HG02571 (cell line): ENCODE data around the gene CPA1.

Experiments
- ATAC-seq: cut with Tn5 transposase; IDR thresholded peaks from one replicate; pipeline ENCODE4 v1.9.1; 2021; ENCODE audit warnings: mild to moderate bottlenecking, moderate library complexity; ENCODE audit not compliant: unreplicated experiment

Gene CPA1

GRCh38 chr7:130353196-130353595 lies 27.1 kb upstream of the CPA1 start:
- no peak for ATAC-seq

GRCh38 chr7:130356121-130356875 lies 24.0 kb upstream of the CPA1 start:
- ATAC-seq = no peak

- ATAC-seq = no peak
Observed at GRCh38 chr7:130356876-130357611, 23.2 kb upstream of the CPA1 start.

GRCh38 chr7:130358471-130358870 lies 21.8 kb upstream of the CPA1 start:
- no peak for ATAC-seq

GRCh38 chr7:130359276-130359857 lies 20.9 kb upstream of the CPA1 start:
- ATAC-seq = no peak

- no peak for ATAC-seq
Observed at GRCh38 chr7:130360518-130360917, 19.8 kb upstream of the CPA1 start.

GRCh38 chr7:130361681-130362080 lies 18.6 kb upstream of the CPA1 start:
- ATAC-seq = no peak

- ATAC-seq = no peak
Observed at GRCh38 chr7:130362251-130362816, 18.0 kb upstream of the CPA1 start.

GRCh38 chr7:130363026-130363847 lies 17.1 kb upstream of the CPA1 start:
- ATAC-seq = peak; percentile 40

GRCh38 chr7:130364451-130364850 lies 15.8 kb upstream of the CPA1 start:
- no peak for ATAC-seq

GRCh38 chr7:130365088-130365487 lies 15.2 kb upstream of the CPA1 start:
- no peak for ATAC-seq

- no peak for ATAC-seq
Observed at GRCh38 chr7:130365511-130366441, 14.5 kb upstream of the CPA1 start.

- ATAC-seq = no peak
Observed at GRCh38 chr7:130366564-130366963, 13.7 kb upstream of the CPA1 start.

- no peak for ATAC-seq
Observed at GRCh38 chr7:130367088-130367755, 13.1 kb upstream of the CPA1 start.

GRCh38 chr7:130367836-130368746 lies 12.2 kb upstream of the CPA1 start:
- ATAC-seq = no peak

GRCh38 chr7:130369110-130369711 lies 11.1 kb upstream of the CPA1 start:
- ATAC-seq = no peak

- no peak for ATAC-seq
Observed at GRCh38 chr7:130369831-130370550, 10.3 kb upstream of the CPA1 start.
